DMS114 treated with DMSO at 0.1 percent for 48 hours (cell line): ENCODE results near the gene ACSM5.
"Not testable (repeated sequence)": the region's sequence is repeated elsewhere in the genome, so short reads cannot be mapped to it uniquely, and the experiment has no call there.

Experiments
- DNase-seq: peaks from one replicate; lab custom pipeline; 2025; ENCODE audit not compliant: unreplicated experiment; lab: John Stamatoyannopoulos, UW

The ACSM5 gene

DNA sequence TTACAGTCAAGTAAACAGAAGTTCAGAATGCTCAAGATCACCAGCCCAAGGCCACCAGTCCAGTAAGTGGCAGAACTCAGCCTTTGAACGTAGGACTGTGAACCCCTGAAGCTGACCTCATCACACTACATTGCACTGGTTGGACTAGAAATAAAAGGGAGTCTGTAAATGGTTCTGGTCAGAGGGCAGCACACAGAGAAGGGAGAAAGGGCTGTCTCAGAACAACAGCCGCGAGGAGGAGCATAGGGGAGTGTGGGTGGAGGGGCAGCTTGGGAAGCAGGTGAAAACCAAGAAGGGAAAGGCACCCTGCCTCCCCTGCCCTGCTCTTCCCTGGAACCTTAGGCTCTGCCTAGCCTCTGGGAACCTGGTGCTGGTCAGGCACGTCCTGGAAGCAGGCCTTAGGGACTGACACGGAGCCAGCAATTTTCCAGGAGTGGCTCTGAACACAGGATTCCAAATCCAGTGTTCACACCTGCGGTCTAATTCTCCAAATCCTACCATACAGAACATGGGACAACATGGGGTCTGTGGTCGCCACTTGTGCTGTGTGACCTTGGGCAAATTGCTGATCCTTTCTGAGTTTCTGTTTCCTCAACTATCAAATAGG is 11.8 kb upstream of the ACSM5 start:
- no peak for DNase-seq

DNA sequence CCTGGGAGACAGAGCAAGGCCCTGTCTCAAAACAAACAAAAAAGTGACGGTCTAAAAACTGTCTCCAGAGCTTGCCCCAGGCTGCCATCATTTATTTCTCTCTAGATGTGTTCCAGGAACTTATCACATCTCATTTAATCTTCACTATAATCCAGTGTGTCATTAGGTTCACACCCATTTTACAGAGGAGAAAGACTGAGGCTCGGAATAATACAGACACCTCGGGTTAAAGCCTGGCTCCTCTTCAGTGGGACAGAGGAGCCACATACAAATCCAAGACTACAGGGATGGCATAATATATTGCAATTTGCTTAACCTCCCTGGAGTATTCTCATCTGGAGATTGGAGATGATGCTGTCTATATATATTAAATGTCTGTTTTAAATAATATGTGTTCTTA is 10.7 kb upstream of the ACSM5 start:
- DNase-seq, result no peak

DNA sequence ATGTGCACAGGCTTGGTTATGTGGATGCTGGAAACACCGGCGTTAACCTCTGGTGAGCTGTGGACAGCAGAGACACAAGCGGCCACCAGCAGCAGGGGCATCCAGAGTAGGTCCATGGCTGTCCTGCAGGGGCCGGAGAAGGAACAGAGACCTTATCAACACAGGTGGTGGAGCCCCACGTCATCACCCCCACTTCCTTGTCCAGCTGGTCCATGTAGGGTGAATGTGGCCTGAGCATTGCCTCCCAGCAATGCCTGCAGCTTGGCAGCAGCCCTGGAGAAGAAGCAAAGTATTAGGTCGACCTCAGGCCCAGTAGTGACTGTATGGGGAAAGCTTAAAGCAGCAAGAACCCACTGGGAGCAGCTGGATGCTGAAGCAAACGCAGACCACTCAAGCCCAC is 10.1 kb upstream of the ACSM5 start:
- DNase-seq, result no peak

DNA sequence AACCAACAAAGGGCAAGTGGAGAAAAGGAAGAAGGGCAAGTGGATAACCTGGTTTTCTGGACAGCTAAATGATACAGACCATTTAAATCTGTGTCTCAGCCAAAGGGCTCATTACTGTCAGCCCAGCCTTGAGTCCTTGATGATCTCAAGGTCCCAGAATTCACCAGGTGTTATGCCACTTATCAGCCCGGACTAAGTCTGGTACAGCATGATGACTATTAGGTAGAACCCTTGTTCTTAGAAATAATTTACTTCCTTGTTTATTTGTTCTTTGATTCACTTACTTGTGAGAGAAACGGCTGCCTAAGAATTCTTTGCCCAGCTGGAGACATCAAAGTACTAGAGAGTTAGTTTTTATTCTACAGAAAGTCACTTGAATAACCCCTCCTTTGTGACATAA is 8.3 kb upstream of the ACSM5 start:
- DNase-seq, result no peak

DNA sequence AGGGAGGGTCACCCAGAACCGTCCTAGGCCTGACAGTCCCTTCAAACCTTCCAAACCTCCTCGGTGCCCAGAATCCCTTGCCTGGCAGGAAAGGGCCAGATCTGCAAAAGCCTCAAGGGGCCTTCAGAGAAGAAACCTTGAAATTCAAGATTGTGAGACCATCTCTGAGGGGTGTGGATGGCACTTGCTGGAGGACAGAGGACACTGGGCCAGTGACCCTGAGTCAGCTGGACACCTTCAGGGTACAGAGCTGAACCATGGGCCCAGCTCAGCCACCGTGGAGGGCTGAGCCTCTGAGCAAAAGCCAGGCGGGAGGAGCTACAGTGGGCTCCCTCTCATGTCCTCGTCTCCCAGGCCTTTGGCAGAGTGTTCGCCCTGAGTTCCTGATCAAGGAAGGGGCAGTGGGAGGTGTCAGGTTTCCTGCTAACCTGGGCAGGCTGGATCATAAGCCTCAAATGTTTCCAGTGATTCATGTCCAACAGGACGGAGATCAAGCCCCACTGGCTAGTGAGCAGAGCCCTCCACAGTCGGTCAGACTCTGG is 7.8 kb upstream of the ACSM5 start:
- DNase-seq, result no peak

DNA sequence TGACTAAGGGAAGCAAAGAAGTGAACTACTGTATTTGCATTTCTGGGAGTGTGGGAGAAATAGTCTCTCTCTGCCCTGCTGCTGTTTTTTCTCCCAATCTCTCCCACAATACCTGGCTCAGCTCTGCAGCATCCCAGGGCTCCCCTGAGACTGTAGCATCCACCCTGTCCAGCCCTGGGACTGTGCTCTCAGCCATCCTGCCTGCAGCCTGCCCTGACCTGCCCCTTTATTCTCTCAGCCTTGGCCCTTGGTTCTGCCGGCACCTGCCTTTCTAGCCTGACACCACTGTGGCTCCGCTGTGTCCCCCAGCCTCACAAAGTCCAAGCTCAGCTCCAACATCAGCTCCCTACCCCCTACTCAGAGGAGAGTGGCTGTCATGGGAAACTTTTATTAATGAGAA is 6.7 kb upstream of the ACSM5 start:
- DNase-seq, result no peak

DNA sequence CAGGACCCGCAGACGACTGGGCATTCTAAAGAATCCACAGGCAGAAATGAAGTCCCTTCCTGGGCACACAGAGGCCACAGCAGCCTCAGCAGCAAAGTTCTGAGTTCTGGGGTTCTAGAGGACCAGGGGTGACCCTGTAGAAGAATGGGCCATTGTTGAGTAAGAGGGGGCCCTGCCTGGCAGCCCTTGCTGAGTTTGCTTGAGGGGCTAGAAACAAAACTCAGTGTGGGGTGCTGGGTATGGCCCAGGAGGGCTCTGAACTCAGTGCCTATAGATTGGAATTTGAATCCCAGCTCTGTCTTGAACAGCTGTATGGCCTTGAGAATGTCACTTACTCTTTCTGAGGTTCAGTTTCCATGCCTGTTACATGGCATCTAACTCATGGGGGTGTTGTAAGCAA is 4.7 kb upstream of the ACSM5 start, which contains the start of gene PDILT:
Gene PDILT (minus strand): TSS at position 101 of the 400 bp plus-strand sequence. CDS start 5,437 bp downstream, outside the sequence.
- DNase-seq, result no peak

DNA sequence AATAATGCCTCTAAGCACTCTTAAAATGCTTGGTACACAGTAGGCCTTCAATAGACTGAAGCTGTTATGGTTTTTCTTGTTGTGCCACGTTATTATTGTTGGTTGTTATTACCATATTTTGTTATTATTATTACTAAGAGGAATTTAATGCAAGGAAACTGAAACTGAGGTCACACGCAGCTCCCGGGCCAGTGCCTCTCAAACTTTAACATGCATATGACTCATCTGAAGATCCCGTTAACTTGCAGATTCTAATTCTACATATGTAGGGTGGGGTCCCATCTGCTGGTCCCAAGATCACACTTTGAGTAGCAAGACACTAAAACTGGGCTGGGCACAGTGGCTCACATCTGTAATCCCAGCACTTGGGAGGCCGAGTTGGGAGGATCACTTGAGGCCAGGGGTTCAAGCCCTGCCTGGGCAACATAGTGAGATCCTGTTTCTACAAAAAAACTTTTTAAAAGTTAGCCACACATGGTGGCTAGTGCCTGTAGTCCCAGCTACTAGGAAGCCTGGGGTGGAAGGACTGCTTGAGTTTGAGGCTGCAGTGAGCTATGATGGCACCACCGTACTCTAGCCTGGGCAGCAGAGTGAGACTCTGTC is 888 bp downstream of the ACSM5 start:
- no peak for DNase-seq

DNA sequence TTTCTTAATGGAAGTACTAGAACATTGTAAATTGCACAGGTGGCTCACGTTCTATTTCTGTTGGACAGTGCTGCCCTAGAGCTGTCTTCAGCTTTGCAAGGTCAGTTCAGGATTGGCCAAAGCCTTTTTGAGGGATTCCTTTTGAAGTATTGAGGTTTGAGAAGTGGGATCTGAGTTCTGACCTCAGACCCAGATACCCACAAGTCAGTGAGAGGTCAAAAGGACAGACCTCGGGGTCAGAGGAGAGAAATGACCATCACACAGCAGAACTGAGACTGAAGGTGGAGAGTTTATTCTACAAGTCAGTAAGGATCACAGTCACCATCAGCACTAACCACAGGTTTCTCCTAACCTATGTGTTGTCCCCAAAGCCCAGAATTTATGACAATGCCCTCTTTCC is 1.7 kb downstream of the ACSM5 start:
- no peak for DNase-seq

DNA sequence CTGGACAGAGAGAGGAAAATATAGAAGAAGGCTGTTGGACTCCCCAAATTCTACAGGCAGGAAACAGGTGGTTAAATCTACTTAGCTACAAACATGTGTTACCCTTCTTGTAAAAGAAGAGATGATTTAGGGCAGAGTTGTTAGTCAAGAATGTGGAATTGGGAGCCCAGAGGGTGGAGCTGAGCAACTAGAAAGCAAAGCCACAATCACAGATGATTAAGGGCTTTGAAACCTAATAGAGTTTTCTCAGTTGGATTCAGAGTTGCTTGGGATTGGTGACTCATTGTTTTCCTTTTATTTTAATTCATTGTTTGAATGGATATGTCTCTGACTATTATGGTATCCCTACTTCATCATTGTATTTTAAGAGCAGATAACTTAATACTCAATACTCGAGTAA is 6.2 kb downstream of the ACSM5 start:
- DNase-seq, result no peak

DNA sequence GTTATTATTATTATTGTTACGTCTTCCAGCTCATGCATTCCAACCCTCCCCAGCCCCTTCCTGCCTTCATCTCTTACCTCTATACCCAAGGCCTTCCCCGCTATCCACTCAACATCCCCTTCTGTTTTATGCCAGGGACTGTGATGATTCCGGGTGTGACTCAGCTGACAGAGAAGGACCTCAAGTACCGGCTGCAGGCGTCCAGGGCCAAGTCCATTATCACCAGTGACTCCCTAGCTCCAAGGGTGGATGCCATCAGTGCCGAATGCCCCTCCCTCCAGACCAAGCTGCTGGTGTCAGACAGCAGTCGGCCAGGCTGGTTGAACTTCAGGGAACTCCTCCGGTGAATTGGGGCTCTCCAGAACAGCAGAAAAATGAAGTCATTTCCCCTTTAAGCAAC is 9.8 kb downstream of the ACSM5 start:
- not testable (repeated sequence) for DNase-seq

DNA sequence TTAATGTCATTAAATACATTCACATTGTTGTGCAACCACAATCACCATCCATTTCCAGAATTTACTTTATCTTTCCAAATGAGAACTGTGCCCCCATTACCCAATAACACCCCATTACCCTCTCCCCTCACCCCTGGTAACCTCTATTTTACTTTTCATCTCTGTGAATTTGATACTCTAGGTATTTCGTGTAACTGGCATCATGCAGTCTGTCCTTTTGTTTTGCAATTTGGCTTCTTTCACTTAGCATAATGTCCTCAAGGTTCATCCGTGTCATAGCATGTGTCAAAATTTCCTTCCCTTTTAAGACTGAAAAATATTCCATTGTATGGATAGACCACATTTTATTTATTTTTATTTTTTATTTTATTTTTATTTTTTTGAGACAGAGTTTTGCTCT is 12.4 kb downstream of the ACSM5 start:
- DNase-seq, result not testable (repeated sequence)

DNA sequence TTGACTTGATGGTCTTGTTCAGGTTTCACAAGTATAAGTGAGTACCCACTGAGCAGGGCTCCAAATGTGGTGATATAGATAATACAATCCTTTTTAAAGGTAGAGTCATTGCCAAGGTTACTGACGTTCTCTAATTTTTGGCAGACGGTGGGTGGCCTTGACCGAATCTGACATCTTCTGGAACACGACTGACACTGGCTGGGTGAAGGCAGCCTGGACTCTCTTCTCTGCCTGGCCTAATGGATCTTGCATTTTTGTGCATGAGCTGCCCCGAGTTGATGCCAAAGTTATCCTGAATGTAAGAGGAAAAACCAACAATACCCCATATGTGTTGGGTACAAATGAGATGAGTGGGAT is 14.4 kb downstream of the ACSM5 start:
- not testable (repeated sequence) for DNase-seq

DNA sequence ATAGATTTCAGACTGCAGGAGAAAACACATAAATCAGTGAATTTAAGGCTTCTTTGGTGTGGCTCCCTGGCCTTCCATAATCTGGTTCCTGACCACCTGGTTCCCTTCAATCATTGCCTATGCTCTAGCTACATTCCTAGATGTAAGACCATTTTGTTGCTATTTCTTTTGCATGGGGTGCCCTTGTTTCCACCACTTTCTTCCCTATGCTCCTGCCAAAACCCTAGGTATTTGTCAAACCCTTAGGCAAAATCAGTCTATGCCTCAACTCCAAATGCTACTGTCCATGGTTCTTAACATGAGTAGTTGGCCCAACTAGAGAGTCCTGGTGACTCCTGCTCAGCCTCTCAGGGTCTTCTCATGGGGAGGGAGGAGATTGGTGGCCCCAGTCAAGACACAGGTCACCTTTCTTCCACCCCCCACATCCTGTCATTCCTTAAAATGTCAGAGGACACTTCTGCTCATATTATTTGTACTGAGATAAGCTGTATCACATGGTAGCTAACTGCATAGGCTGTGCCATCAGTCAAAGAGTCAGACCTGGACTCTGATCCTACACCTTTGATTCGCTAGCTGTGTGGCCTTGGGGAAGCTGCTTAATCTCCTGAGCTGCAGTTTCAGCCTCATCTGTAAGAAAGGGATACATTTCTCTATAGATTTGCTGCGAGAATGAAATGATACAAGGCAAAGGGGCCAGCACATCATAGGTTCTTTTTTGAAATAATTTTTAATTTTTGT is 15.0 kb downstream of the ACSM5 start:
- no peak for DNase-seq

DNA sequence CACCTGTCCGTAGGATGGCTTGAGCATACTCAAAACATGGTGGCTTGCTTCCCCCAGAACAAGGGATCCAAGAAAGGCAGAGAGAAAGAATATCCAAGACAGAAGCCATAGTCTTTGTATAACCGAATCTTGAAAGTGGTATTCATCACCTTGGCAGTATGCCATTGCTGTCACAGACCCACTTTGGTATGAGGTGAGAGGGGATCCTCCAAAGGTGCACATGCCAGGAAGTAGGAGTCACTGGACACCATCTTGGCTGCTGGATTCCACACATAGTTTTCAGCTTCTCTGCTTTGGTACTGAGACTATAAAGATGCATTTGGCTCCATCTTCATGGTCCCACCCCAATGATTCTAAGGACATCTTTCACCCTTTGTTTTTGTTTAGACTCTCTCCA is 18.1 kb downstream of the ACSM5 start:
- not testable (repeated sequence) for DNase-seq

DNA sequence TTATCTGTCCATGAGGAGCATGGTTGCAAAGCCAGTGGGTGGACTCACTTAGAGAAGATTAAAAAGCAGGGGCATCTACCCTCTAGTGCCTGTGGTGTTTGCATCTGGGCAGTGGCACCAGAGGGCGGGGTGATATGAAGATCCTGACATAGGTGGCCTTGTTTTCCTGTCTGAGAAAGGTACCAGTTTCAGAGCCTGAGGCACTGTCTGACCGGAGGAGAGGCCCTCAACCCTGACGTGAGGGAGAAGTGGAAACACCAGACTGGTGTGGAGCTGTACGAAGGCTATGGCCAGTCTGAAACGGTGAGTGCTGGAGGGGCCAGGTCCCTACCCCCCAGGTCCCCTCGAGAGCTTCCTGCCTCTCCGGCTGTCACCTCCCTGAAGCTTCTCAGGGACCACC is 20.2 kb downstream of the ACSM5 start:
- DNase-seq, result not testable (repeated sequence)

DNA sequence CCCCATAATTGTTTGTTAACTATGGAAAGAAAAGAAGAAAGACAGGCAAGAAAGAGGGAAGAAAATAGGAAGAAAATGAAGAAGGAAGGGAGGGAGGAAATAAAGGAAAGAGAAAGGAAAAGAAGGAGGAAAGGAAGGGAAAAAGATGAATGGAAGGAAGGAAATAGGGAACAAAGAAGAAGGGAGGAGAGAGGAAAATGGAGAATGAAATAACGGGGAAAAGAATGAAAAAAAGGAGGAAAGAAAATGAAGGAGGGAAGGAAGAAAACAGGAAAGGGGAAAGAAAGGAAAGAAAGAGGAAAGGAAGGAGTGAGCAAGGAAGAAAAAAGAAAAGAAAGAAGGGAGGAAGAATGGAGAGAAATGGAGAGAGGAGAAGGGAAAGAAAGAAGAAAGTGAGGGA is 21.1 kb downstream of the ACSM5 start:
- not testable (repeated sequence) for DNase-seq

DNA sequence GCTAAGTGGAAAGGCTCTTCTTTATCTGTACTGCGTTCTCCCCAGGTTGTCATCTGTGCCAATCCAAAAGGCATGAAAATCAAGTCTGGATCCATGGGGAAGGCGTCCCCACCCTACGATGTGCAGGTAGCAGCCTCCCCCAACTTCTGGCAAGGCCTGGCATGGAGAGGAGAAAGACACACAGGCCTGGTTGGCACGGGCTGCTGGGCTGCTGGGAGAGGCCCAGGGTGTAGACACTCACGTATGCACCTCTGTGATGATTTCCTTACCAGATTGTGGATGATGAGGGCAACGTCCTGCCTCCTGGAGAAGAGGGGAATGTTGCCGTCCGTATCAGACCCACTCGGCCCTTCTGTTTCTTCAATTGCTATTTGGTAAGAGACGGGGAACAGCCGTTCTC is 21.6 kb downstream of the ACSM5 start:
- no peak for DNase-seq

DNA sequence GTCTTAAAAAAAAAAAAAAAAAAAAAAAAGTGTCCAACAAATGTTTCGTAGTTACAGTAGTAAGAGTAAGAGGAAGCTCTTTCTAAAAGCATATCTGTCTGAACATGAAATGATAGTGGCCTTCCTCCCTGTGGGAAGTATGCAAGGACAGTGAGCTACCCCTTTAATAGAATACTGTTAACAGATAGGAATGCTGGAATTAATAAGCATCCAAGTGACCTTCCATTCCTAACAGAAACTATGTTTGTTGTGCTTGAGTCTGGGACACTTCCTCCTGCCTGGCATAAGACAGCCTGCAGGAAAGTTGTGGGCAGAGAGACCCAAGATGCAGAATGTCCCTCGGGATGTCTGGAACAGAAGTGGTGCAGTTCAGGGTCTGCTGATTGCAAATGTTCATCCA is 29.6 kb downstream of the ACSM5 start:
- DNase-seq, result not testable (repeated sequence)

DNA sequence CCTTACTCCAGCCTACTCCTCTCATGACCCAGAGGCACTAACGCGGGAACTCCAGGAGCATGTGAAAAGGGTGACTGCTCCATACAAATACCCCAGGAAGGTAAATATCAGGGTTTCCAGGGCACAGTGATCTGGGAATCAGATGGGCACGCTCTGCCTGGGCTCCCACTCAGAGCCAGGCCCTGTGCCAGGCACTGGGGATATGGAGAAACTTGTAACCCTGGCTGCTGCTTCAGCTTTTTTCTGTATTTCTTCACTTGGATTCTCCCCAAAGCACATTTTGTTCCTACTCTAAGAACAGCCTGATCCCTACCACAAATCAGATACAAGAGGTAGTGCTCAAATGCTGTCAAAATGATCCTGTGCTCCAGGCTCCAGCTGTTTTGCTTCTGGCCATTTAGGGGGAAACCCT is 30.5 kb downstream of the ACSM5 start:
- DNase-seq, result not testable (repeated sequence)

DNA sequence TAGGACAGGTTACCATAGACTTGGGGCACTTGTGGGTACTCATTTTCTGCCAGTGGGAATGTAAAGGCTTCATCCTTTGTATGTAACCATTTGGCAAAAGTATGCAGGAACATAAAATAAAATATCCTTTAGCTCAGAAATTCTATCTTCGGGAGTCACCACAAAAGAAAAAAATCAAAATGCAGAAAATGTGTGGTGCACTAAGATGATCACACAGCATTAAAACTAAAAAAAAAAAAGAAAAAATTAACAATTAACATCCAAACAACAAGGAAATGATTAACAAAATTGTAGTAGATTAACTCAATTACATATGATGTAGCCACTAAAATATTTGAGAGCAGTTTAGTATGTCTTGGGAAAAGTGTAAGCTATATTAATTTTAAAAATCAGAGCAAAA is 31.4 kb downstream of the ACSM5 start:
- DNase-seq, result not testable (repeated sequence)

DNA sequence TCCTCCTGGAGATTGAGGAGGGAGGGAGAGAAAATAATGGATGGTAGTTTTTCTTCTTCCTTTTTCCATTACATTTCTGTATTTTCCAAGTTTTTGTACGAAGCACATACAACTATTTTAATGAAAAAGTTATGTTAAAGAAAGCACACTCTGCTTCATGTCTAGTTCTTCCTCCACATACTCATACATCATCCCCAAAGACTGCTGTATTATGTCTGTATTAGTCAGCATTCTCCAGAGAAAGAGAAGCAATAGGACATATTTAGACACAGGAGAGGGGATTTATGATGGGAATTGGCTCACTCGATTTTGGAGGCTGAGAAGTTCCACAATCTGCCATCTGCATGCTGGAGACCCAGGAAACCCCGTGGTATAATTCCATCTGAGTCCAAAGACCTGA is 31.9 kb downstream of the ACSM5 start:
- DNase-seq, result no peak
